ENCODE measurements around the gene PELI1.

DNA sequence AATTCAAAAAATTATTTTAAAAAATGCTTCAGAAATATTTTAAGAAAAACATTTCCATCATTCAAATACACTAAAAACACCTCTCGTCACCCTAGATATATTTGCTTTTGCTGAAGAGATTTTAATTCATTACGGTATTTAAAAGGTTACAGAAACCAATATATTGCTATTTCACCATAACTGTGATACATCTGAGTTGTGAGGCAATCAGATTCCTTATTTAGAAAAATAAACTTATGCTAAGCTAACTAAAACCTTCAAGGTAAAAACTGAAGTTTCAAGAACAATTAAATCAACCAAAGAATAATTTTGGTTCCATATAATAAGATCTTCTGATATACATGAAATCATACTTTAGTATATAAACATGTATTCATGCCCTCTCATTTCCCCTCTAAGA is 32.8 kb downstream of the PELI1 start:
- TF ChIP-seq, protein P1, sequence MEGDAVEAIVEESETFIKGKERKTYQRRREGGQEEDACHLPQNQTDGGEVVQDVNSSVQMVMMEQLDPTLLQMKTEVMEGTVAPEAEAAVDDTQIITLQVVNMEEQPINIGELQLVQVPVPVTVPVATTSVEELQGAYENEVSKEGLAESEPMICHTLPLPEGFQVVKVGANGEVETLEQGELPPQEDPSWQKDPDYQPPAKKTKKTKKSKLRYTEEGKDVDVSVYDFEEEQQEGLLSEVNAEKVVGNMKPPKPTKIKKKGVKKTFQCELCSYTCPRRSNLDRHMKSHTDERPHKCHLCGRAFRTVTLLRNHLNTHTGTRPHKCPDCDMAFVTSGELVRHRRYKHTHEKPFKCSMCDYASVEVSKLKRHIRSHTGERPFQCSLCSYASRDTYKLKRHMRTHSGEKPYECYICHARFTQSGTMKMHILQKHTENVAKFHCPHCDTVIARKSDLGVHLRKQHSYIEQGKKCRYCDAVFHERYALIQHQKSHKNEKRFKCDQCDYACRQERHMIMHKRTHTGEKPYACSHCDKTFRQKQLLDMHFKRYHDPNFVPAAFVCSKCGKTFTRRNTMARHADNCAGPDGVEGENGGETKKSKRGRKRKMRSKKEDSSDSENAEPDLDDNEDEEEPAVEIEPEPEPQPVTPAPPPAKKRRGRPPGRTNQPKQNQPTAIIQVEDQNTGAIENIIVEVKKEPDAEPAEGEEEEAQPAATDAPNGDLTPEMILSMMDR (IDR thresholded peaks at IDR 0.05; ENCODE audit: low read depth, low read length) = no peak
- TF ChIP-seq POLR2A (IDR thresholded peaks at IDR 0.05; ENCODE audit: extremely low read depth, insufficient read length) = no peak
- no peak for TF ChIP-seq MYC (IDR thresholded peaks at IDR 0.05; ENCODE audit: low read depth, low read length)
- TF ChIP-seq, protein P2, sequence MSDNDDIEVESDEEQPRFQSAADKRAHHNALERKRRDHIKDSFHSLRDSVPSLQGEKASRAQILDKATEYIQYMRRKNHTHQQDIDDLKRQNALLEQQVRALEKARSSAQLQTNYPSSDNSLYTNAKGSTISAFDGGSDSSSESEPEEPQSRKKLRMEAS (IDR thresholded peaks at IDR 0.05; ENCODE audit: low read depth, low read length) = no peak

Data from NB4 (cell line).